Thyroid gland (tissue), 4 donors: ENCODE measurements around the gene LRRC8A.
"Not testable (repeated sequence)": the region's sequence is repeated elsewhere in the genome, so short reads cannot be mapped to it uniquely, and the experiment has no call there.

Source experiments
- POLR2A ChIP-seq, 2 donors: fragments of 450-650 bp; IDR thresholded peaks; one replicate each; pipeline ENCODE4 v1.6.1; 2017; ENCODE audit warnings: antibody characterized with exemption in 2 of 2, mild to moderate bottlenecking in 2 of 2, moderate library complexity in 1 of 2
- TF ChIP-seq, protein P1 (sequence below), 6 experiments: fragments of 200-600 bp in 3 of 6; fragments of 450-650 bp in 3 of 6; sonication (generic) in 3 of 6; IDR thresholded peaks; one replicate each; pipeline ENCODE4 v1.5.1; 2016 to 2019; ENCODE audit warnings: antibody characterized with exemption in 6 of 6, mild to moderate bottlenecking in 2 of 6, inconsistent platforms in 1 of 6, moderate library complexity in 1 of 6

DNA sequence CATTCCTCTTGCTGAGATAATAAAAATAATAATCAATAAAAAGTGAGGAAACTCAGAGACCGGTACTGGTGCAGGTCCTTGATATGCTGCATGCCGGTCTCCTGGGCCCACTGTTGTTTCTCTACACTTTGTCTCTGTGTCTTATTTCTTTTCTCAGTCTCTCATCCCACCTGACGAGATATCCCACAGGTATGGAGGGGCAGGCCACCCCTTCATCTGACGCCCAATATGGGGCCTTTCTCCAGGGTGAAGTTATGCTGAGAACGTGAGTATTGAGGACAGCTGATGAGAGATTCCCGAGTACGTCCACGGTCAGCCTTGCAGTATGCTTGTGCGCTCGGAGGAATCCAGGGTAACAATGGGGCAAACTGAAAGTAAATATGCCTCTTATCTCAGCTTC, 30.9 kb upstream of the LRRC8A start:
- TF ChIP-seq POLR2A (IDR thresholded peaks at IDR 0.05): not testable (repeated sequence)
- TF ChIP-seq, protein P1, sequence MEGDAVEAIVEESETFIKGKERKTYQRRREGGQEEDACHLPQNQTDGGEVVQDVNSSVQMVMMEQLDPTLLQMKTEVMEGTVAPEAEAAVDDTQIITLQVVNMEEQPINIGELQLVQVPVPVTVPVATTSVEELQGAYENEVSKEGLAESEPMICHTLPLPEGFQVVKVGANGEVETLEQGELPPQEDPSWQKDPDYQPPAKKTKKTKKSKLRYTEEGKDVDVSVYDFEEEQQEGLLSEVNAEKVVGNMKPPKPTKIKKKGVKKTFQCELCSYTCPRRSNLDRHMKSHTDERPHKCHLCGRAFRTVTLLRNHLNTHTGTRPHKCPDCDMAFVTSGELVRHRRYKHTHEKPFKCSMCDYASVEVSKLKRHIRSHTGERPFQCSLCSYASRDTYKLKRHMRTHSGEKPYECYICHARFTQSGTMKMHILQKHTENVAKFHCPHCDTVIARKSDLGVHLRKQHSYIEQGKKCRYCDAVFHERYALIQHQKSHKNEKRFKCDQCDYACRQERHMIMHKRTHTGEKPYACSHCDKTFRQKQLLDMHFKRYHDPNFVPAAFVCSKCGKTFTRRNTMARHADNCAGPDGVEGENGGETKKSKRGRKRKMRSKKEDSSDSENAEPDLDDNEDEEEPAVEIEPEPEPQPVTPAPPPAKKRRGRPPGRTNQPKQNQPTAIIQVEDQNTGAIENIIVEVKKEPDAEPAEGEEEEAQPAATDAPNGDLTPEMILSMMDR (IDR thresholded peaks at IDR 0.05): not testable (repeated sequence)
